ENCODE data around the gene ACKR4.

GRCh38 chr3:132637590-132637989, 40.5 kb downstream of the ACKR4 start:
- TF ChIP-seq CTCF (conservative IDR thresholded peaks at IDR 0.05; ENCODE audit: low read length) (no peak), EZH2phosphoT487 (IDR thresholded peaks at IDR 0.05; ENCODE audit: borderline replicate concordance) (no peak)

All from Loucy (cell line).